Retinal pigment epithelial cell (primary cell): Measurements from ENCODE around the gene CADM1.

ENCODE experiments used
- DNase-seq: peaks from one replicate; pipeline ENCODE4 v3.0.0-alpha.2; 2010; ENCODE audit warnings: low read depth
- H3K4me3 ChIP-seq: 2 replicates; pipeline ENCODE4 v1.5.1; 2011; ENCODE audit warnings: mild to moderate bottlenecking, low read length, control low read depth, moderate library complexity
- TF ChIP-seq, protein P1 (sequence below): conservative IDR thresholded peaks from 2 replicates; pipeline ENCODE4 v1.5.1; 2011; ENCODE audit warnings: low read depth, low read length, control low read depth, inconsistent platforms

The CADM1 gene

DNA sequence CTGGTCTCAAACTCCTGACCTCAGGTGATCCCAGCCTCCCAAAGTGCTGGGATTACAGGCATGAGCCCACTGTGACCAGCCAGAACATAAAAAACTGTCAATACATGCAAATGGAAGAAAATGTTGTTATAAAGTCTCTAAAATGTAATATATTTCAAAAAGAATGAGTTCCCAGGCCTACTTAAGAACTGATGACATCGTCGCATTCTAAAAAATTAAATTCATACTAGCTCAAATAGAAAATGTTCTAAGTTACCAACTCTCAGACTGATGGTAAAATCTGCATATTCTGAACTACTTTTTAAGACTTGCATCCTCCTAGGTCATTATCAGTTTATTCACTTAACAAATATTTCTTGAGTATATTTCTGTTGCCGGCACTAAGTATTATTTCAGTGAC is 163.3 kb downstream of the CADM1 start:
- TF ChIP-seq, protein P1, sequence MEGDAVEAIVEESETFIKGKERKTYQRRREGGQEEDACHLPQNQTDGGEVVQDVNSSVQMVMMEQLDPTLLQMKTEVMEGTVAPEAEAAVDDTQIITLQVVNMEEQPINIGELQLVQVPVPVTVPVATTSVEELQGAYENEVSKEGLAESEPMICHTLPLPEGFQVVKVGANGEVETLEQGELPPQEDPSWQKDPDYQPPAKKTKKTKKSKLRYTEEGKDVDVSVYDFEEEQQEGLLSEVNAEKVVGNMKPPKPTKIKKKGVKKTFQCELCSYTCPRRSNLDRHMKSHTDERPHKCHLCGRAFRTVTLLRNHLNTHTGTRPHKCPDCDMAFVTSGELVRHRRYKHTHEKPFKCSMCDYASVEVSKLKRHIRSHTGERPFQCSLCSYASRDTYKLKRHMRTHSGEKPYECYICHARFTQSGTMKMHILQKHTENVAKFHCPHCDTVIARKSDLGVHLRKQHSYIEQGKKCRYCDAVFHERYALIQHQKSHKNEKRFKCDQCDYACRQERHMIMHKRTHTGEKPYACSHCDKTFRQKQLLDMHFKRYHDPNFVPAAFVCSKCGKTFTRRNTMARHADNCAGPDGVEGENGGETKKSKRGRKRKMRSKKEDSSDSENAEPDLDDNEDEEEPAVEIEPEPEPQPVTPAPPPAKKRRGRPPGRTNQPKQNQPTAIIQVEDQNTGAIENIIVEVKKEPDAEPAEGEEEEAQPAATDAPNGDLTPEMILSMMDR: no peak
- H3K4me3 ChIP-seq: no peak overlapping the region
- no peak for DNase-seq

DNA sequence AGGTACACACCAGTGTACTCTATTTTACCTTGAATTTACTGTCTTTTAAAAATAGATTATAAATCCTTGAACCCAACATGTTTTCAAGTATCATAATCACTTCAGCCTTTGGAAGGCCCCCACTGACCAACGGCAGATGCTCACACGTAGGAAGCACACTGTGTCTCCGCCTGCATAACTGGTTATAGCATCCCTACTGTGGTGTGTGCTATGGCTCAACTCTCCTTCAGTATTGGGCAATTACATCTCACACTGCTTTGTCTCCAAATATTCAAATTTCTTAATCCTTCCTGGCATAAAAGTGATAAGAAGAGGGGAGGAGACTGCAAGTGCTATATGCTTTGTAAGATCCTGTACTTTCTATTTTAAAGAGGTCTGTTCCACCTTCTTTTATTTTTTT is 165.7 kb downstream of the CADM1 start:
- DNase-seq: no peak
- TF ChIP-seq, protein P1: no peak
- H3K4me3 ChIP-seq: no peak overlapping the region

GRCh38 chr11:115334932-115335788 is 169.1 kb downstream of the CADM1 start:
- no peak for DNase-seq
- no peak overlapping the region for H3K4me3 ChIP-seq
- TF ChIP-seq, protein P1: peak; percentile 65

GRCh38 chr11:115333949-115334348 is 170.3 kb downstream of the CADM1 start:
- TF ChIP-seq, protein P1: no peak
- H3K4me3 ChIP-seq: no peak overlapping the region
- DNase-seq: no peak

- no peak overlapping the region for H3K4me3 ChIP-seq
- DNase-seq: no peak
- TF ChIP-seq, protein P1: no peak
Observed at GRCh38 chr11:115333121-115333520, 171.1 kb downstream of the CADM1 start.

DNA sequence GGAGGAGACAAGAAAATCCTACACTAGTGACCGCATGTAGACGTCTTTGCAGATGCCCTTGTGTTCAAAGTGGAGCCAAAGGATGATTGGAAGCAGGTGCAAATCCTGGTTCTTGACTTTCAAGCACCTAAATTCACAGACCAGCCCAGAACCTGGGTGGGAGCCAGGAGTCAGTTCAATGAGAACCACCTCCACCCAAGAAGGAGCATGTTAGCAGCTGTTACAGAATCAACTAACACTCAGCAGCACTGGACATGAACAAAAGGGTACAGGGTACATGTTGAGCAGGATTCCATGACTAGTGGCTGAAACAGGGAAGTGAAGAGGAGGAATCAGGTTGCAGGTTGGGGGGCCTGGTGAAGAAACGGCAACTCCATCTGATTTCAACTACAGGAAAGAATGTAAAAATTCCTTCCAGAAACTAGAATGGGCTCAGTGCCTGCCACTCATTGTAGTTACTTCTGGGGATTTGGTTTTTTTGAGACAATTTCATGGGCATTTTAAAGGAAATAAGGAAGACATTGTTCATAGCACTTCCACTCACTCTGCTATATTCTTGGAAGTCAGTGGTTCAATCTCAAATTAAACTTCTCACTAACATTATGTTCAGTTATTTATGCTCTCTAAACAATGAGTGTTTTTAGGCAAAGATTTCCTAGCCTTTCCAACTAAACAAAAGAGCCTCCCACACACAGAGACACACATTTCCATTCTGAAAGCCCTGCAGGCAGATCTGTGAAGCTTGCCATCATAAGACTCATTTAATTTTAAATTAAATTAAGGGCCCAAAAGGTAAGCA is 173.3 kb downstream of the CADM1 start:
- no peak overlapping the region for H3K4me3 ChIP-seq
- DNase-seq: no peak
- TF ChIP-seq, protein P1: no peak
